Colon (tissue), 2 donors: Measurements from ENCODE around the gene ZNF281.
"Not testable (repeated sequence)": the region's sequence is repeated elsewhere in the genome, so short reads cannot be mapped to it uniquely, and the experiment has no call there.

Experiments used
- FAIRE-seq: peaks from 2 replicates; lab custom pipeline; 2012; peaks lifted over from hg19 to GRCh38; lab: Jason Lieb, UNC
- donor health status: control.
- donor health status: control.

Gene ZNF281

DNA sequence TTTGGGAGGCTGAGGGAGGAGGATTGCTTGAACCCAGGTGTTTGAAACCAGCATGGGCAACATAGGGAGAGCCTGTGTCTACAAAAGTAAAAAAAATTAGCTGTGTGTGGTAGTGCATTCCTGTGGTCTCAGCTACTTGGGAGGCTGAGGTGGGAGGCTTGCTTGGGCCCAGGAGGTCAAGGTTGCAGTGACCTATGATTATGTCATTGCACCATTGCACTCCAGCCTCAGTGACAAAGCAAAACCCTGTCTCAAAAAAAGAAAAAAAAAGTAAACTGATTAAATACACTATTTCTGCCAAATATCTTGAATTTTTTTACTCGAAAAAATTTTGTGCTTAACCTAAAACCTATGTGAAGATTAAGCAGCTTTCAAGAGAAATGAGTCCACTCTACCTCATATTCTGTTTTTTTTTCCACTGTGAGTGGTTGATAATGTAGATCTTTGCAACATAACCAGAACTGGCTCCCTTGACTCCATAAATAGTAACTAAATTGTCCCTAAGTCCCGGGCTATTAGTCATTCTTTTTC, 19.4 kb upstream of the ZNF281 start:
- no peak for FAIRE-seq

DNA sequence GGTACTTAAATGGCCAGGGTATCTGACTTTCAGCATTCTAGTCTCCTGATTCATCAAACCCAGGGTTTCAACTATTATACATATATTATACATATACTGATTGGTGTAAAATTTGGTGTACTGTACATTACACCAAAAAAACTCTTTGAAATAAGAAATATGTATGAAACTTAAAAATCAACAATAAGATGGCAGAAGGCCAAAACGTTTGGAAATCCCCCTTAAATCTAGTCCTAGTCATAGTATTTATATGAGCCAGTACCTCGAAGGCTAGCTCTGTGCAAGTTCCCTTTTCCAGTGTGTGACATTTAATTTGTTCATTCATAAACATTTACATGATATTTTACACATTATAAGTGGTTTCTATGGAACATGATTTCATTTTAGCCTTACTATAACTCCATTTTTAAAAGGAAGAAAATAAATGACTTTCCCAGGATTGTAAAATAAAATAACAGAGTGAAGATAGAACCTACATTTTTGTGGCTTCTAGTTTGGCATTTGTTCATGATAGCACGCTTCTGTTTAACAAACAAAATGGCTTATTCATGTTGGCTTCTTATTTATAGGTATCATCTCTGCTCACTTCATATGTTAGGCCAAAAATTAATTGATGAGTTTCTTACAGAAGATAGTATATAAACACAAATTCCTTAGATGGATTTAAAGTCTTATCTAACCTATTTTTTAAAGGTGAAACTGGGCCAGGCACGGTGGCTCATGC, 18.8 kb upstream of the ZNF281 start:
- FAIRE-seq, result no peak

DNA sequence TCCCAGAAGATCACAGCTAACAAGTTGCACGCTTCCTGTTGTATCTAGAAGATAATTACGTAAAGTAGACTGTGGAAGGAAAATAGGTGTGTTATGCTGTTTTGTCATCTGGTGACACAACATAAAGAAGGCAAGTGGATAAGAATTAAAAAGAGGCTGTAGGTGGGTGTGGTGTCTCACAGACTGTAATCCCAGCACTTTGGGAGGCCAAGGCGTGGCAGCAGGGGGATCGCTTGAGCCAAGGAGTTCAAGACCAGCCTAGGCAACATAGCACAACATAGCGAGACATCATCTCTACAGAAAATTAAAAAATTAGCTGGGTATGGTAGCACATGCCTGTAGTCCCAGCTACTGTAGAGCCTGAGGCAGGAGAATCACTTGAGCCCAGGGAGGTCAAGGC, 17.9 kb upstream of the ZNF281 start:
- no peak for FAIRE-seq

DNA sequence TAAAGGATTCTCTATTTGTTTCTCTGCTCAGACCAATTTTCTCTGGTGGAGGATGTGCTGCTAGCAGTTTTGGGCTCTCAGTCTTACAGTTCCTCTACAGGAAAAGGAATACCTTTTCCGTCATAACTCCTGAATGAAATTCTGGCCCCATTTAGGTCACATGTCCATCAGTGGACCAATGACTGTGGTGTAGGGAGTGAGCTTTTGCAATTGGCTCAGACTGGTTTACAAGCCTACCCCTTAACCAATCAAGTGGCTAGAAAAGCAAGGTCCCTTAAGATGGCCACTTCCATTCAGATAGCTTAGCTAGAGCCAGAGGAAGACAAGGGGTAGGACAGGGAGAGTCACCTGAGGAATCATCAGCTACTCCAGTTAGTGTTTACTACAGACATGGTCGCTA, 16.4 kb upstream of the ZNF281 start:
- no peak for FAIRE-seq

DNA sequence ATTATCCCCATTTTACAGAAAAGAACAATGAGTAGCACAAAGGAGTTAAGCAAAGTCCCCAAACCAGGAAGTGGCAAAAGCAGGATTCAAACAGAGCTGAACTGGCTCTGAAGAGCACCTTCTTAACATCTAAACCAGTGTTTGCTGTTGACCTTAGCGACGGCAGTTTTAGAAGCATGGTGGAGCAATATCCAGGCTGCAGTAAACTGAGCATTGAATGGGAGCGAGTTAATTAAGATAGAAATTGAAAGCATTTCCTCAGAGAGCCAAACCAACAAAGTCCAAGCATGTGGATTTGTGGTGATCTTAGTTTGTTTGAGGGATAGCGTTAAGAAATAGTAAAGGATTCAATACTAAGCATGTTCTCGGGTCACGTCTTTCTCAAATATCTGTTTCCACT, 13.4 kb upstream of the ZNF281 start:
- FAIRE-seq, result no peak

GRCh38 chr1:200422211-200422610, 12.4 kb upstream of the ZNF281 start:
- FAIRE-seq, result no peak

DNA sequence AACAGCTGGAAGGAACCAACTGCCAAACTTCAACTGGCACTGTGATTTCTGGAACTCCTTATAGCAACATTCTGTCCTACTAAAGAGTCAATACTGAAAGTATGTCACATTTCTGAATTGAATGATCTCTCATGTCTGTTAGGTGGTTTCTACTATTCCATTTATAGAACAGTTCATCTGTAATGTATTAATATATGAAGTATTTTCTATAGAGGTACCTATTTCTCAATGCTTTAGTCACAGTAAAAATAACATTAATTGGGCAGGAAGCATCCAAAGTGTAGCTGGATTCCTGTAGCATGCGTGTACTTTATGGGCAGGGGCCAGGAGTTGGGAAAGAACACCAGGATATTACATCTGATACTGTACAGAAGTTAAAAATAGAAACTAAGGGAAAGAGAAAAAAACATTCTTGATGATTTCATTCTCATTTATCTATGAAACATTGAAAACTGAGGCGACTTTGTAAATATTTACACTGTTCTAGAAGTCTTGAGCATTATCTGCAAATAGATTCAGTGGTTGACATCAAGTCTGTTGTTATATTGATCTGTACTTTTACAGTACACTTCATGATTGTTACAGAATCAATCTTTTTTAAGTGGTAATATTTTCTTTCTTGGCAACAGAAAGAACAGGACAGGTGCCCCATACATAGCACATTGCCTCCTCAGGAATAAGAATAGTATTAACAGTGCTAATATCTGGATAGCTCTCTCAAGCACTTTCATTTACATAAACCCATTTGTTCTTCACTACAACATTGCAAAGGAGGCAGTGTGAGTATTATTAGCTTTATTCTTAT, 6.2 kb upstream of the ZNF281 start:
- no peak for FAIRE-seq

- no peak for FAIRE-seq
These were observed 5.4 kb upstream of the ZNF281 start for GRCh38 chr1:200415227-200415626.

- FAIRE-seq, result no peak
These were observed 4.8 kb upstream of the ZNF281 start for GRCh38 chr1:200414657-200415056.

- not testable (repeated sequence) for FAIRE-seq
These were observed 3.9 kb upstream of the ZNF281 start for GRCh38 chr1:200413766-200414165.

DNA sequence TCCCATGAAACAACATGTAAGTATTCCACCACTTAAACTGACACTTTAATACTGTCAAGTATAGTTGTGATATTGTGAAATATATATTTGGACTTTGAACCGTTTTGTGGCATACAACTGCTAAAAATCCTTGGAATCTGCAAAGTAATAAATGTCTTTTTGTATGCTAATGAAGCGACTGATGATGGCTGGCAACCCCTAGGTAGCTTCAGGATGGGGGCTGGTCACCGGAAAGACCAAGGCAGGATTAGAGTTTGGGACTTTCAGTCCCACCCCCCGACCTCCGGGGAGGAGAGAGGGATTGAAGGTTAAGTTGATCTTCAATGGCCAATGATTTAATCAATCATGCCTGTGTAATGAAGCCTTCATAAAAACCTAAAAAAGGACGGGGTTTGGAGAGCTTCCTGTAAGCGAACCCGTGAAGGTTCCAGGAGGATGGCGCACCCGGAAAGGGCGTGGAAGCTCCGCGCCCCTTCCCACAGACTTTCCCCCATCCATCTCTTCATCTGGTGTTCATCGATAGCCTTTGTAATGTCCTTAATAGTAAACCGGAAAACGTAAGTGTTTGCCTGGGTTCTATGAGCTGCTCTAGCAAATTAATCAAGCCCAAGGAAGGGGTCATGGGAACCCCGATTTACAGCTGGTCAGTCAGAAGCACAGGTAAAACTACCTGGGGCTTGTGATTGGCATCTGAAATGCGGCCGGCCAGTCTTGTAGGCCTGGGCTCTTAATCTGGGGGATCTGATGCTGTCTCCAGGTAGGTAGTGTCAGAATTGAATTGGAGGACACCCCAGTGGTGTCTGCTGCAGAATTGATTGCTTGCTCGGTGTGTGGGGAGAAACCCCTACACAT, 1.8 kb upstream of the ZNF281 start:
- FAIRE-seq, result no peak

DNA sequence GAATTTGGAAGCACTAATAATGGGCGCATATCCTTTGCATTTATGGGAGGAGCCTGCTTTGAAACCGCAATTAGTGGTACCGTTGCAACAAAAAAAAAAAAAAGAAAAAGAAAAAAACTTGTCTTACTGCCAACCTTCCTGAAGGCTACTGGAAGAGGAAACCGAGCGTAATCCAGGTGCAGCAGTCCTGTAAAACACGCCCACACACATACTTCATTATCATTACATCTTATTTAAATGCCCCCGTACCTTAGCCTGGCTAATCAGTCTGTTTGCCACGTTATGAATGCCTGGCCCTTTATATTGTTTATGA, 686 bp upstream of the ZNF281 start:
- no peak for FAIRE-seq

DNA sequence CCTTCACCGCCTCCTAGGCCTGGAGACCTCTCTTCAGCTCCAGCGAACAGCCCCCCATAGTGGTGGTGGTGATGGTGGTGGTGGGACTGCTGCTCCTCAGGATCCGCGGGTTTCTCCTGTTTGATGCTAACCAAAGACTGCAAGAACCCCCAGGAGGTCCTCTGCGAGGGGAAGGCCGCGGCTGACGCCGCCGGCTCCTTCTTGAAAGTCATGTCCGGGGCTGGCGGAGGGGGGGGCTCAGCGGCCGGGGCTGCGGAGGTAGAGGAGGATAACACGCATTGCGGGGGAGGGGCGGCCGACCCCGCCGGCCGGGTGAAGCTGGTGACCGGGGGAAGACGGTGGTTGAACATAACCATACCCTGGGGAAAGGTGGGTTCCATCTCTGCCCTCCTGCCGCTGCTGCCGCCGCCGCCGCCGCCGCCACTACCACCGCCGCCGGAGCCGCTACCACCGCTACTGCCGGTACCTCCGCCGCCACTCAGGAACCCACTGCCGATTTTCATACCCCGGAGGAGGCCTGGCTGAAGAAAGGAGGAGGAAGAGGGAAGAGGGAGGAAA, 554 bp downstream of the ZNF281 start:
- no peak for FAIRE-seq

DNA sequence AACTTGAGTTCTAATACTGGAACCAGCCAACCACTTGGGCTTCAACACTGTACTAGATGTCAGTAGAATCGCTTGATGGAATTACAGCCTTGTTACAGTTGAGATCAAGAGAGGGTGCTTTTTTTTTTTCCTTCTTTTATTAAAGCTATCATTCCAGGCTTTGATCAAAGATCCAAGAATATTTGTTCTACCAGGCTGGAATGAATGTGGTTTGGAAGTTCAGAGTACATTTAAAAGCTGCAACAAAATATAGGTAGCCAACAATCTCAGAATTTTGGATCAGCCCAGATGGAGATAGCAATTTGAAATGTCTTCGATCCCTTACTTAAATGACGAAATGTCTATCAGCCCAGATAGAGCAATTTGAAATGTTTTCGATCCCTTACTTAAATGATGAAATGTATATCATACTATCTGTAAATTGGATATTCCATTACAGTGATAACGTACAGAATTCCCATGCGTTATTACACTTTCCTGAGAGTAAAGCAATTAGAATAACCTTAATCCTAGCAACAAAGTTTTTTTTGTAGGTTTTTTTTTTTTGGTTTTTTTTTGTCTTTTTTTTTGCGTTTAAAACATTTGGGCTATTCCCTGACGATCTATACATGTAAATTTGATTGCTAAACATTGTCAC, 3.6 kb downstream of the ZNF281 start:
- FAIRE-seq, result no peak

GRCh38 chr1:200405264-200405663, 4.6 kb downstream of the ZNF281 start:
- FAIRE-seq, result no peak

GRCh38 chr1:200401708-200402107, 8.1 kb downstream of the ZNF281 start:
- FAIRE-seq, result no peak

DNA sequence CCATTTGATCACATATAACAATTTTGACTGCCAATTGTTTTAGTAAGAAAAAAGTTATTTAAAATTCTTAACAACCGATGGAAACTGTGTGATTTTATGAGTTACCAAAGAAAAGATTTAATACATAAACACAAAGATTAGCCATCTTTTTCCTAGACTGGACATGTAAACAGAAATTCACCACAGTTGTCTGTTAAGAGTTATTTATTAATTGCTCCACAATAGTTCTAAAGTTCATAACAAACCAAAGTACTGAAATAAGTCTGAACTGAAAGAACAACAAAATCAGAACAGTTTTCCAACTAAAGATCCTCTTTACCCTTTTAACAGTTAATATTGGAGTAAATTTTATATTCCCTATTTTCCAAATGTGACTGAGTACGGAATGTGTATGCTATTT, 8.6 kb downstream of the ZNF281 start:
- FAIRE-seq, result no peak

DNA sequence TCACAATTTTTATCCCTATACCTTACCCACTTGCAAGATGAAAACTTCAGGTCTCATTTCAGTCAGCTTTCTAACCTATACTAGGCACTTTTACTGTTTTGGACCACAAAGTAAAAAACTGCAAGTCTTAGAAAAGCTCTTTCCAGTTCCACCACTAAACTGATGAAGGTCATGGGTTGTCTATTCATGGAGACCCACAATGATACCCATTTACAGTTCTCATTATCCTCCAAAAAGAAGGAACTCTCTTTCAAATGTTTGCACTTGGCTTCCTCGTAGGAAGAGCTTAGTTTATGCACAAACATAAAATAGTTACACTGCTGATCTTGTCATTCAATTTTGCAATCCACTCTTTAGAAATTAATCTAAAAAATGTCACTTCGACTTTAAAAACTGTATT, 9.3 kb downstream of the ZNF281 start:
- FAIRE-seq, result no peak

- no peak for FAIRE-seq
These were observed 10.0 kb downstream of the ZNF281 start for GRCh38 chr1:200399860-200400259.

DNA sequence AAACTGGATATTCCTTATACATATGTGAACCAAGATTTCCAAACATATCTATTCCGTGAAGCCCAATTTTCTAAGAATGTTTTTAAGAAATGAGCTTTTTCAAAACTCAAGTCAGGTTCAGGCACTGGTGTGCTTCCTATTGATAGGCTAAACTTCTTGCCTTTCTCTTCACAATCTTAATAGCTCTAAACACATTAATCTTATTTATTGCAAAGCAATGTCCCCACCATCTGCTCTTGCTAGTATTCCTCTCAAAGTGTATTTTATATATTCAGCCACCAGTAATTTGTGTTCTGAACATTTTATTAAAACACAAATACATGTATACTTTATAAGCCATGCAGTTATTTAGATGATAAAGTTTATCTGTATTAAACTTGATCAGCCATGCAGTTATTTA, 11.5 kb downstream of the ZNF281 start:
- no peak for FAIRE-seq

DNA sequence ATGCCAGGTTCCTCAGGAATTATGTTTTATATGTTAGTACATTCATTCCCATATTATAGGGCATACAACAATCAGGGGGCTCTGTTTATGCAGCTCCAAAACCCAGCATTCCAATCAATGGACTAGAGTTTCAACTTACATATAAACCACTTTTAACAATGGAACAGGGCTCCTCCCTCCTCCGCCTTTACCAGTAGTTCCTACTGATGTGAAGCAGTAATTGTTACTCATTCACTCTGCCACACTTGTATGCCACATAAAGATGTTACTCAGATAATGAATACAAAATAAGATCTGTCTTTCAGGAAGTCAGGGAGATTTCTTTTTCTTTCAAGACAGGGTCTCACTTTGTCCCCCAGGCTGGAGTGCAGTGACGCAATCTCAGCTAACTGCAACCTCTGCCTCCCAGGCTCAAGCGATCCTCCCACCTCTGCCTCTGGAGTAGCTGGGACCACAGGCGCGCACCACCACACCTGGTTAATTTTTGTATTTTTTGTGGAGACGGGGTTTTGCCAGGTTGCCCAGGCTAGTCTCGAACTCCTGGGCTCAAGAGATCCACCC, 17.1 kb downstream of the ZNF281 start:
- no peak for FAIRE-seq

DNA sequence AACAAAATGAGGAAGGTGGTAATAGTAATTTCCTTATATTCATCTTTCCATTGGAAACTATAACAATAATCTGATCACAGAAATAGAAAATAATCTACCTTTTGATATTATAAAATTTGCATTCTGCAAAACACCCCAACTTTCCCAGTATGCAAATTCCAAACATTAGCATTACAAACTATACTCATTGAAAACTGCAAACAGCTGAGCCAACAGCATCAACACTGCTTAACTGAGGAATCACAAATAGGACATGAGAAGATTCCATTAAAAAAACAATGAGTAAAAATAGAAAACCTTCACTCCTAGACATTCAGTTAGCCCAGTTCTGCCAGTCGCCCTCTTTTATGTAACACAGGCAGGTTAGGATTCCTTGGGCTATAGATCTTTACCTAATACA, 18.1 kb downstream of the ZNF281 start:
- no peak for FAIRE-seq
